ENCODE results near the gene SENP5. TPM values are rescaled to one million over a fixed set of nuclear protein-coding genes. Genes with fewer than 3 reads are reported as not detected.

SENP5 gene
- total RNA-seq, 2 donors from 2014 or later = 29.4 to 77.6 TPM

DNA sequence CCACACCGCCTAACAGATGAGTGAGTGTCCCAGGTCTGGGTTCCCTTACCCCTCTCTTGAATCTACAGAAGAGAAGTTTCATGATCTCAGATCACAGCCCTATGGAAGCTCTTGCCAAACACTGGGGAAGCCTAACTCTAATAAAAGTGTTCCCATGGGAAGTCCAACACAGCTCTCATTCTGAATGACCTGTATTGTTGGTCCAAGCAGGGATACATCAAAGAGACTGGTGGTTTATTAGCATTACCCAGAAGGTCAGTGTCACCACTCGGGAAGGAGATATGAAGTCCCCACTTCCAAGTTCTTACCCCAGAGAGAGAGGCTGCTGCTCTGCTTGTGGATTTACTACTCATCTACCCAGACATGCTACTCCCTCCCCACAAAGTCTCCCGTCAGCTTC lies 83.7 kb downstream of the SENP5 start:
- no peak overlapping the region for H3K4me3 ChIP-seq
- H3K27ac ChIP-seq = no peak overlapping the region
- H3K27me3 ChIP-seq (replicated peaks; ENCODE audit: insufficient read depth) = no peaks in the 10 kb centered on the region

DNA sequence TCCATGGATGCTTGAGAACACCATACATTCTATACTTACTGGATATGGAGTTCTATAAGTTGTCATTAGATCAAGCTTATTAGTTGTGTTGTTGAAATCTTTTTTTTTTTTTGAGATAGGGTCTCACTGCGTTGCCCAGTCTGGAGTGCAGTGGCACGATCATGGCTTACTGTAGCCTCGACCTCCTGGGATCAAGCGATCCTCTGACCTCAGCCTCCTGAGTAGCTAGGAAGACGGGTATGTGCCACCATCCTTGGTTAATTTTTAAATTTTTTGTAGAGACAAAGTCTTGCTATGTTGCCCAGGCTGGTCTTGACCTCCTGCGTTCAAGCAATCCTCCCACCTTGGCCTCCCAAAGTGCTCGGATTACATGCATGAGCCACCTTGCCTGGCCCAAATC lies 87.1 kb downstream of the SENP5 start:
- TF ChIP-seq, protein P1, sequence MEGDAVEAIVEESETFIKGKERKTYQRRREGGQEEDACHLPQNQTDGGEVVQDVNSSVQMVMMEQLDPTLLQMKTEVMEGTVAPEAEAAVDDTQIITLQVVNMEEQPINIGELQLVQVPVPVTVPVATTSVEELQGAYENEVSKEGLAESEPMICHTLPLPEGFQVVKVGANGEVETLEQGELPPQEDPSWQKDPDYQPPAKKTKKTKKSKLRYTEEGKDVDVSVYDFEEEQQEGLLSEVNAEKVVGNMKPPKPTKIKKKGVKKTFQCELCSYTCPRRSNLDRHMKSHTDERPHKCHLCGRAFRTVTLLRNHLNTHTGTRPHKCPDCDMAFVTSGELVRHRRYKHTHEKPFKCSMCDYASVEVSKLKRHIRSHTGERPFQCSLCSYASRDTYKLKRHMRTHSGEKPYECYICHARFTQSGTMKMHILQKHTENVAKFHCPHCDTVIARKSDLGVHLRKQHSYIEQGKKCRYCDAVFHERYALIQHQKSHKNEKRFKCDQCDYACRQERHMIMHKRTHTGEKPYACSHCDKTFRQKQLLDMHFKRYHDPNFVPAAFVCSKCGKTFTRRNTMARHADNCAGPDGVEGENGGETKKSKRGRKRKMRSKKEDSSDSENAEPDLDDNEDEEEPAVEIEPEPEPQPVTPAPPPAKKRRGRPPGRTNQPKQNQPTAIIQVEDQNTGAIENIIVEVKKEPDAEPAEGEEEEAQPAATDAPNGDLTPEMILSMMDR (IDR thresholded peaks at IDR 0.05) = no peak
- no peak for DNase-seq (ENCODE audit: low spot score)
- H3K4me3 ChIP-seq = no peak overlapping the region

More for the DNA sequence above, 83.7 kb downstream of the SENP5 start:
- Histone ChIP-seq H3K9me3 (no peaks in the 10 kb centered on the region), H3K4me1 (ENCODE audit: control insufficient read depth in 1 of 2, low read depth in 2 of 2) (no peaks in the 10 kb centered on the region), H3K36me3 (no peaks in the 10 kb centered on the region)
- TF ChIP-seq, protein P1 (IDR thresholded peaks at IDR 0.05) = no peak
- no peak for DNase-seq (ENCODE audit: low spot score)
- ATAC-seq (ENCODE audit: insufficient number of reproducible peaks, low FRiP score, low read depth) = no peak

DNA sequence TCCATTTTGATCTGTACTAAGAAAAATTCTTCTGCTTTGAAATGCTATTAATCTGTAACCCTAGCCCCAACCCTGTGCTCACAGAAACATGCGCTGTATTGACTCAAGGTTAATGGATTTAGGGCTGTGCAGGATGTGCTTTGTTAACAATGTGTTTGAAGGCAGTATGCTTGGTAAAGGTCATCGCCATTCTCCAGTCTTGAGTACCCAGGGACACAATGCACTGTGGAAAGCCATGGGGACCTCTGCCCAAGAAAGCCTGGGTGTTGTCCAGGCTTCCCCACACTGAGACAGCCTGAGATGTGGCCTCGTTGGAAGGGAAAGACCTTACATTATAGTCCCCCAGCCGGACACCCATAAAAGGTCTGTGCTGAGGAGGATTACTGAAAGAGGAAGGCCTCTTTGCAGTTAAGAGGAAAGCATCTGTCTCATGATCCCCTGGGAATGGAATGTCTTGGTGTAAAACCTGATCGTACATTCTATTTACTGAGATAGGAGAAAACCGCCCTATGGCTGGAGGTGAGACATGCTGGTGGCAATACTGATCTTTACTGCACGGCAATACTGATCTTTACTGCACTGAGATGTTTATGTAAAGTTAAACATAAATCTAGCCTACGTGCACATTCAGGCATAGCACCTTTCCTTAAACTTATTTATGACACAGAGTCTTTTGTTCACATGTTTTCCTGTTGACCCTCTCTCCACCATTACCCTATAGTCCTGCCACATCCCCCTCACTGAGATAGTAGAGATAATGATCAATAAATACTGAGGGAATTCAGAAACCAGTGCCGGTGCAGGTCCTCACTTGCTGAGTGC lies 94.6 kb downstream of the SENP5 start:
- H3K4me1 ChIP-seq (ENCODE audit: control insufficient read depth in 1 of 2, low read depth in 2 of 2) = no peaks in the 10 kb centered on the region
- ATAC-seq (ENCODE audit: insufficient number of reproducible peaks, low FRiP score, low read depth) (no peak), DNase-seq (ENCODE audit: low spot score) (no peak)

More for the DNA sequence above, 87.1 kb downstream of the SENP5 start:
- Histone ChIP-seq H3K4me1 (ENCODE audit: control insufficient read depth in 1 of 2, low read depth in 2 of 2) (no peaks in the 10 kb centered on the region), H3K27me3 (replicated peaks; ENCODE audit: insufficient read depth) (no peaks in the 10 kb centered on the region), H3K36me3 (no peaks in the 10 kb centered on the region), H3K27ac (no peak overlapping the region), H3K9me3 (no peaks in the 10 kb centered on the region)
- ATAC-seq (ENCODE audit: insufficient number of reproducible peaks, low FRiP score, low read depth) = no peak

DNA sequence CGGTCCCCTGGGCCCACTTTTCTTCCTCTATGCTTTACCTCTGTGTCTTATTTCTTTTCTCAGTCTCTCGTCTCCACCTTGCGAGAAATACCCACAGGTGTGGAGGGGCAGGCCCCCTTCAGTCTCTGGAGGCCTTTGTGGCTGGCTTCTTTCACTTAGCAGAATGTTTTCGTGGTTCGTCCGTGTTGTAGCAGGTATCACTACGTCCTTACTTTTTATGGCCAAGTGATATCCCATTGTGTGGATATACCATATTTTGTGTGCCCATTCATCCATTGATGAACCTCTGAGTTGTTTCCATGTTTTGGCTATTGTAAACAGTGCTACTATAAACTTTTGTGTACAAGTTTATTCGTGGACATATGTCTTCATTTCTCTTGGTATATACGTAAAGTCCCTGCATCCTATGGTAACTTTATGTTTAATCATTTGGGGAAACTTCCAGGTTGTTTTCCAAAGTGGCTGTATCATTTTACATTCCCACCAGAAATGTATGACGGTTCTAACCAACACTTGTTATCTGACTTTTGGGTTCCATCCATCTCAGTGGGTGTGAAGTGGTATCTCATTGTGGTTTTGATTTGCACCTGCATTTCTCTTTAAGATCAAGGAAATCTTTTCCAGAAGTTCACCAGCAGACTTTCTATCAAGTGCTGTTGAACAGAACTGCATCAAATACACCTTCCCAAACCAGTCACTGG lies 95.4 kb downstream of the SENP5 start:
- DNase-seq (ENCODE audit: low spot score) (no peak), ATAC-seq (ENCODE audit: insufficient number of reproducible peaks, low FRiP score, low read depth) (no peak)
- TF ChIP-seq, protein P1 (IDR thresholded peaks at IDR 0.05) = no peak
- H3K4me3 ChIP-seq = no peak overlapping the region
- H3K4me1 ChIP-seq (ENCODE audit: control insufficient read depth in 1 of 2, low read depth in 2 of 2) = peaks cover 5% of the 10 kb centered on the region in 2 donors
- H3K9me3 ChIP-seq = no peaks in the 10 kb centered on the region
- no peak overlapping the region for H3K27ac ChIP-seq
- H3K27me3 ChIP-seq (replicated peaks; ENCODE audit: insufficient read depth) = no peaks in the 10 kb centered on the region
- H3K36me3 ChIP-seq = no peaks in the 10 kb centered on the region

More for the DNA sequence above, 94.6 kb downstream of the SENP5 start:
- H3K27ac ChIP-seq = no peak overlapping the region
- TF ChIP-seq, protein P1 (IDR thresholded peaks at IDR 0.05) = no peak
- H3K27me3 ChIP-seq (replicated peaks; ENCODE audit: insufficient read depth) = no peaks in the 10 kb centered on the region
- H3K36me3 ChIP-seq = no peaks in the 10 kb centered on the region
- H3K4me3 ChIP-seq = no peak overlapping the region
- no peaks in the 10 kb centered on the region for H3K9me3 ChIP-seq

DNA sequence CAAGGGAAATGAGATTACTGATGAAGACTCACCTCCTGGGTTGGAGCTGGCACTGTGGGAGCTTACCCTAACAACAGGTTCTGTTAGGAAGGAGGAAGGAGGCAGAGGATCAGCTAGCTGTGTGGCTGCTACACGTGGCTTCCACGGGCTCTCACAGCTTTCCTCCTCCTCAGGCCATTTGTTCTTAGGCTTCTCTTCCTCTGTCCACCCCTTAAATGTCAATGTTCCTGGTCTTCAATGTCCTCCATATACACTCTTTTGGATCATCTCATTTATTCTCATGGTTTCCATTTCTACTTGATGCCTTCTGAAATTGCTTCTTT lies 95.9 kb downstream of the SENP5 start:
- no peak for DNase-seq (ENCODE audit: low spot score)
- H3K4me1 ChIP-seq (ENCODE audit: control insufficient read depth in 1 of 2, low read depth in 2 of 2) = peaks cover 7% of the 10 kb centered on the region in 2 donors
- TF ChIP-seq, protein P1 (IDR thresholded peaks at IDR 0.05) = no peak
- H3K4me3 ChIP-seq = no peak overlapping the region
- H3K36me3 ChIP-seq = no peaks in the 10 kb centered on the region
- no peak for ATAC-seq (ENCODE audit: insufficient number of reproducible peaks, low FRiP score, low read depth)
- H3K27ac ChIP-seq = no peak overlapping the region
- no peaks in the 10 kb centered on the region for H3K27me3 ChIP-seq (replicated peaks; ENCODE audit: insufficient read depth)
- H3K9me3 ChIP-seq = no peaks in the 10 kb centered on the region

Data from thoracic aorta (tissue), 2 donors.